Stimulated activated naive CD4-positive, alpha-beta T cell (primary cell): Measurements from ENCODE around the gene RPN1.
"Not testable (repeated sequence)": the region's sequence is repeated elsewhere in the genome, so short reads cannot be mapped to it uniquely, and the experiment has no call there.

Experiments
- DNase-seq, 6 experiments: peaks; one replicate each; lab custom pipeline; 2025; lab: John Stamatoyannopoulos, UW

Gene RPN1

GRCh38 chr3:128650096-128651050 is at the start of gene RPN1:
TSS of gene RPN1 (minus strand) at chr3:128650818. CDS start at chr3:128650800, 18 bp downstream.
- peak; percentile 92 to 96 (median 94) for DNase-seq

- DNase-seq = peak in 4 of 6 experiments; percentile 19 to 31 (median 24)
Observed at GRCh38 chr3:128698211-128699047, 47.8 kb upstream of the RPN1 start.

- DNase-seq = no peak
Observed at GRCh38 chr3:128697341-128697740, 46.7 kb upstream of the RPN1 start.

- DNase-seq = no peak
Observed at GRCh38 chr3:128693696-128694095, 43.1 kb upstream of the RPN1 start.

GRCh38 chr3:128689060-128689459 is 38.4 kb upstream of the RPN1 start:
- DNase-seq = no peak

- DNase-seq = no peak
Observed at GRCh38 chr3:128686465-128686864, 35.8 kb upstream of the RPN1 start.

- DNase-seq = no peak
Observed at GRCh38 chr3:128684986-128685726, 34.5 kb upstream of the RPN1 start.

GRCh38 chr3:128683957-128684356 is 33.3 kb upstream of the RPN1 start:
- DNase-seq = no peak

GRCh38 chr3:128681369-128681829 is 30.8 kb upstream of the RPN1 start:
- DNase-seq = no peak

GRCh38 chr3:128680603-128681368 is 30.2 kb upstream of the RPN1 start:
- DNase-seq = peak; percentile 90 to 96 (median 95)

- DNase-seq = no peak
Observed at GRCh38 chr3:128679338-128679737, 28.7 kb upstream of the RPN1 start.

GRCh38 chr3:128675802-128676201 is 25.2 kb upstream of the RPN1 start:
- not testable (repeated sequence) for DNase-seq

- DNase-seq = no peak
Observed at GRCh38 chr3:128674161-128674784, 23.7 kb upstream of the RPN1 start.

- DNase-seq = no peak
Observed at GRCh38 chr3:128667641-128668040, 17.0 kb upstream of the RPN1 start.

GRCh38 chr3:128665362-128666021 is 14.9 kb upstream of the RPN1 start:
- DNase-seq = no peak

GRCh38 chr3:128663151-128663550 is 12.5 kb upstream of the RPN1 start:
- no peak for DNase-seq

GRCh38 chr3:128655531-128655930 is 4.9 kb upstream of the RPN1 start:
- no peak for DNase-seq

- DNase-seq = peak; percentile 26 to 70 (median 54)
Observed at GRCh38 chr3:128653993-128654805, 3.6 kb upstream of the RPN1 start.

GRCh38 chr3:128653383-128653992 is 2.9 kb upstream of the RPN1 start:
- DNase-seq = peak; percentile 19 to 70 (median 46)
